GM18868 (cell line): ENCODE measurements around the gene TTYH1.
"Not testable (repeated sequence)": the region's sequence is repeated elsewhere in the genome, so short reads cannot be mapped to it uniquely, and the experiment has no call there.

Experiments used
- ATAC-seq: cut with Tn5 transposase; IDR thresholded peaks from one replicate; pipeline ENCODE4 v1.9.1; 2021; ENCODE audit warnings: mild to moderate bottlenecking, moderate library complexity; ENCODE audit not compliant: unreplicated experiment

TTYH1 gene

DNA sequence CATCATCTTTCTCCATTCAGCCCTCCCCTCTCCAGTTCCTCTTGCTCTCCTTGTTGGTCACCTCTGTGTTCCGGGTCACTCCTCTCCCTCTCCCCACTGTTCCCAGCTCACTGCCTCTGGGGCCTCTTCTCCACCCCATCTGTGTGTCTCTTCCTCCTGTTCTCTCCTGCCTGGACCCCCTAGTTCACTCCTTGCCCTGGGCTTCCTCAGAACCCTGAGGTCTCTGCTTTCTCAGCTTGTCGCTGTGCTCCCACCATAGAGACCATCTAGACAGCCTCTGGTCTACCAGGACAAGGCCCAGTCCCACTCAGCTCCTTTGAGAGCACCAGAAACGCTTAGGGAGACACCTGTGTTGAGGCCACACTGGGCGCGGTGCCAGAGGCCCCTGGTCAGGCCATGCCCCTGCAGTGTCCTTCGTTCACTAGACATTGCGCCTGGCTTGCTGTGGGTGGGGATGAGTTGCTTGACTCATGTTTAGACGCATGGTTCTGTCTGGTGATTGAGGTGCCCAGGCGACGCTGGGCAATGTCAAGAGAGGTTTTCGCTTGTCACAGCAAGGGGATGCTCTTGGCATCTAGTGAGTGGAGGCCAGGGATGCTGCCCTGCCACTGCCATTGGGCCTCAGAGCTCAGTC lies 43.5 kb downstream of the TTYH1 start:
- ATAC-seq: no peak

DNA sequence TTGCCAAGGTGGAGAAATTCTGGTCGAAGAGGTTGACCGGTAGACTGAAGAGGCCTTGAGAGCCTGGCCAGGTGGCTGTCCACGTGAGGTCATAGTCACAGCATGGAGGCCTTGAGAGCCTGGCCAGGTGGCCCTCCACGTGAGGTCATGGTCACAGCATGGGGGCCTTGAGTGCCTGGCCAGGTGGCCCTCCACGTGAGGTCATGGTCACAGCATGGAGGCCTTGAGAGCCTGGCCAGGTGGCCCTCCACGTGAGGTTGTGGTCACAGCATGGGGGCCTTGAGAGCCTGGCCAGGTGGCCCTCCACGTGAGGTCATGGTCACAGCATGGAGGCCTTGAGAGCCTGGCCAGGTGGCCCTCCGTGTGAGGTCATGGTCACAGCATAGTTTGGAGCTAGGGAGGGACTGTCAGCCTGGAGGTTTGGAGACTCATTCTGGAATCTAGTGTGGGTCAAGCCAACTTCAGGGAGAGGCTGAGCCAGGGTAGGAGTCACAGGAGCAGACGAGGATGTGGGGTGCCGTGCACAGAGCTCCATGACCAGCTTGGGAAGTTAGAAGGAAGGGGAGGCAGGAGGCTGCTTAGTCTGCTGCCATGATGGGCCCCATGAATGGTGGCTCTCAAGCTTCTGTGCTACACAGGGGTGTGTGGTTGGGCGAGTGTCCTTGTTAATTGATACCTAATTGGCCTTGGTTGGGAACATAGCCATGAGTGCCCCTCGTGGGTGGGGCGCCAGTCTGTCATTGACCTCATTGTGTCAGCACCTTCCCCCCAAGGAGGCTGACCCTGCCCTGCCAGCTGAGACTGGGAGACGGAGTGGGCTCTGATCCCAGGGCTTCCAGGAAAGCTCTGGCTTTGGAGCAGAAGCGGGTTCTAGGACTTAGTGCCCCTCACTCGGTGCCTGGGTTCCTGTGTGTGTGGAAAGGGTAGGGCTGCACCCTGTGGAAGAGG lies 44.3 kb downstream of the TTYH1 start:
- no peak for ATAC-seq

DNA sequence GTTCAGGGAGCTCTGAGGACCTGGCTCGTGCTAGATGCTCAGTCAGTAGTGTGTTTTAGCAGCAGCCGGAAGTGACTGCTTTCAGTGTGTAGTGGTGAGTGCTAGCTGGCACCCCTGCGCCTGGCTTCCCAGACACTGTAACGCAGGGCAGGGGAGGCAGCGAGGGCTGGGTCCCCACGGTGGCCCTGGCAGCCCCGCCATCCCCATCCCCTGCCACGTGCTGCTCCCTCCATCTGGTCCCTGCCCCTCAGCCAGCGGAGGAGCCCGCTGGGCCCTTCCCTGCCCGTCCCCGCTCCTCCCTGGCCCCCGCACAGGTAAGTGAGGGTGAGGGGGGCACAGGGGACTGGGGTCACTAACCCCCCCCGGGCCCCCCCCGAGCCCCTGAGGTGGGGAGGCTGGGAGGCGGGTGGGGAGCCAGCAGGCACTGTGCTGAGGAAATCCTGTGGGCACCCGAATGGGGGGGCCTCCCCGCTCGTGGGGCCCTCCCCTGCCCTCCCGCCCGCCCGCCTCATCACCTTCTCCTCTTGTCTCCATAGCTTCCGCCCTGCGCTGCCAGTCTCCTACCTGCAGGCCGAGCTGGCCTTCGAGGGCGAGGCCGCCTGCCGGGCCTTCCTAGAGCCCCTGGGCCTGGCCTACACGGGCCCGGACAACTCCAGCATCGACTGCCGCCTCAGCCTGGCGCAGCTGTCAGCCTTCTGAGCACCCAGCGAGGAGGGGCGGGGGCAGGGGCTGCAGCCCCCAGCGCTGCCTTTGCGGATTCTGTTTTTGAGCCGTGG lies 45.2 kb downstream of the TTYH1 start:
- ATAC-seq: no peak

DNA sequence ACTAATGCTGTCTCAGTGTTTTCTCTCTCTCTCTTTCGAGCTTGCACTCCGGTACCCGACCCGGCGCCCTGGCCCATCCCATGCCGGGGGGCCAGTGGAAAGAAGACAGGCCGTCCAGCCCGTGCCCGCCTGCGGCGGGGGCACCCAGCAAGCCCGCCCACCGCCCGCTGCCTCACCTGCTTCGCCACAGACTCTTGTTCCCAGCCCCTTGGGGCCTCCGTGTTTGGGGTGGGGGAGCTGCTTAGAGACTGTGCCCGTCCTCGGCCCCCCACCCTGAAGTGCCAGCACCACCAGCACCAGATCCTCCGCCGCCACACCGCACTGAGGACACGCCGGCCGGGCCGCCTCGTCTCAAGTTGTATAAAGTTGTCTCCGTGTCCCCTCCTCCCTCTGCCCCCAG lies 45.9 kb downstream of the TTYH1 start:
- ATAC-seq: no peak

DNA sequence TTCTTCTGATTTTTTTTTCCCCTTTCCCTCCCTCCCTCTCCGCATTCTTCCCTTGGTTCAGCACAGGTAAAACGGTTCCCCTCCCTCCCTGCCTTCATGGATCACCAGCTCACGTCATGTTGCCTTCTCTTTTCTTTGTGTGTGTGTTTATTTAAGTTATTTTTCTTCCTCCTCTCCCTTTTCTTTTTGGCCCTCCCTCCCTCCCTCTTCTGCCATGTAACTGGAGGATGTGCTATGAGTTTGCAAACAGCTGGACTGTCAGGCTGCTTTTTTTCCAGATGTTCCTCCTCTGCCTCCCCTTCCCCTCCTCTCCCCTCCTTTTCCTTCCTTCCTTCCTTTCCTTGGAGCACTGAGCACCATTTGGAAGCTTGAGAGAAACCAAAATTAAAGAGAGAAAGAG lies 46.3 kb downstream of the TTYH1 start:
- no peak for ATAC-seq

DNA sequence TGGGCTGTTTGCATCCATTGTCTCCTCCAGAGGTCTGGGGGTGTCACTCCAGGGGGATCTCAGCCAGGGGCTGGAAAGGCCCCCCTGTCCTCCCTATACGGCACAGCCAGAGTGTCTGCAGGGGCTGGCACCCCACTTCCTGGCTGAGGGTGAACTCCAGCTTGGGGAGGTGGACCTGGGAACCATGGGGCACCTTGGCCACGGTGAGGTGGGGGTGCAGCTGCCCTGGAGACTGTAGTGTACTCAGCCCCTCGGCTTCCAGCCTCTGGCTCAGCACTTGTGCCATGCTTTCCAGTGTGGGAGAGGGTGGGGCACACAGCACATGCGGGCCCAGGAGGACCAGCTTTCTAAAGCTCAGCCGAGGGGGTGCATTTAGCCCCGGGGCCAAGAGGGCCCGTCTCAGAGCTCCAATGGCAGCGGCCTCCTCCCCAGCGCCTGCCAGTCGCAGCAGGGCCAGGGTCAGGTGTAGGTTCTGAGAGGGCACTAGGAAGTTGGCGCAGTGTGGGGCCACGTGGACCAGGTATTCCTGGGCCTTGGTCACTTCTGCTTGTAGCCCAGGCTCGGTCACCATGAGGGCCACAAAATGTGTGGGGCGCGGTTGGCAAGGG lies 46.9 kb downstream of the TTYH1 start:
- ATAC-seq: no peak

DNA sequence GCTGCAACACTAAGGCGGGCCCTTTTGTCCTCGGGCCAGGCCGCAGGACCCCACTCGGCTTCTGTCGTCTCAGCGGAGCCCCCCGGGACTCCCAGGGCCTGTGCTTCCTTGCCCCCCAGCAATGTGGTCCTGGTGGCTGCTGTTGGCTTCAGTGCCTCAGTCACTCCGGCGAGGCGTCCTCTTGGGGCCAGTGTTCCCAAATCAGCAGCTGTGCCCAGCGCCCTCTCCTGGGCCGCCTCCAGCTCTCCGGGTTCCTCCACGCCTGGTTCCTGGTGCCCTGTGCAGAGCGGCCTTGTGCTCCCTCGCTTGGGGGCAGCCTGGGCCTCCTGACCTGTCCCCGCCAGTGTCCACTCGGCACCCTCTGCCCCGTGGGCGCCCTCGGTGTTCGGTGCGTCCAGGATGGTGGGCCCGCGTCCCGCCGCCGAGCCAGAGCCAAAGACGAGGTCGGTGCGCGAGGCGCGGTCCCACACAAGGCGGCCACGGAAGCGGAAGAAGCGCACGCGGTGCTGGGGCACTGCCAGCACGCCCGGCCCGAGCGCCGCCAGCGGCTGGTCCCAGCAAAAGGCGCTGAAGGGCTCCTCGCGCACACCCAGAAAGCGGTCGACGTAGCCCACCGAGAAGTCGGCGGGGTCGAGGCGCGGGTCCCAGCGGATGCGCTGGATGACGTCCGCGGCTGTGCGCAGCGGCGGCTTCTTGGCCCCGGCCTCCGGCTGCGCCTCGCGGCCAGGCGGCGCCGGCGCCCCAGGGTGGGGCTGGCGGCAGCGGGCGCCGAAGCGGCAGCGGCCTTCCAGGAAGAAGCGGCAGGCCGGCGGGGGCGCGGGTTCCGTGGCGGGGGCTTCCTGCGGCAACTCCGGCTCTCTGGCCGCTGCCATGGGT lies 47.6 kb downstream of the TTYH1 start:
- peak; percentile 4 for ATAC-seq

DNA sequence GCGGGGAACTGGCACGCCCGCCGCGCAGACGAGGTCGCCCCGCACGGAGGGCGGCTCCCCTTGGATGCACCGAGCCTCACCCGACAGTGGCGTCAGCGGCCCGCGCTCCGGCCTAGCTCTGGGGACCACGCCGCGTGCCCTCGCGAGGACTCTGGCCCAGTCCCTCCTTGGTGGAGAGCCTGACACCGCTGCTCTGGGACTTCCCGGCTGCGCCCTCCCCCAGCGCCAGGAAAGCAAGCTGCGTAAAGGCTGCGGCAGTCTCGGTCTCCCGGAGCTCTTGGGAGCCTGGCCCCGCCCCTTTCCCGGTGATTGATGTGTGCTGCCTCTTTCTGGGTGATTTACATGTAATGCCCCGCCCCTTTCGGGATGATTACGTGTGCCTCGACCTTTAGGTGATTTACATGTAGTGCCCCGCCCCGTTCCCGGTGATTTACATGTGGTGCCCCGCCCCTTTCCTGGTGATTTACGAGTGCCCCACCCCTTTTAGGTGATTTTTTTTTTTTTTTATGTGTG lies 48.3 kb downstream of the TTYH1 start, which contains the start of gene LENG9:
LENG9 (minus strand) TSS at position 248 of the 513 bp plus-strand sequence. CDS start 252 bp downstream, outside the sequence.
- ATAC-seq: peak; percentile 52

DNA sequence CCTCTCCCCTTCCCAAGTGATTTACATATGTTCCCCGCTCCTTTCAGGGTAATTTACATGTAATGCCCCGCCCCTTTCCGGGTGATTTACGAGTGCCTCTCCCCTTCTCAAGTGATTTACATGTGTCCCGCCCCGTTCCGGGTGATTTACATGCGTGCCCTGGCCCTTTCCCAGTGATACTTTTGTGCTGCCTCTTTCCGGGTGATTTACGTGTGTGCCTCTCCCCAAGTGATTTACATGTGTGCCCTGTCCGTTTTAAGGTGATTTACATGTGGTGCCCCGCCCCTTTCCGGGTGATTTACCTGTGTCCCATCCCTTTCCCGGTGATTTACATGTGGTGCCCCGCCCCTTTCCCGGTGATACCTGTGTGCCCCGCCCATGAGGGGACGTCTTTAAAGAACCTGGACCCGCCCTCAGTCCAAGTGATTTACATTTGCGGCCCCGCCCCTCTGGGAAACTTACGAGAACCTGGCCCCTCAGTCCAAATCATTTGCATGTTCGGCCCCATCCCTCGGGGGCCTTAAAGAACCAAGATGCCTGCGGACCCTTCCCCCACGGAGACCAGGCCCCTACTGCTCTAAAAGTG lies 48.9 kb downstream of the TTYH1 start:
- peak; percentile 33 for ATAC-seq

DNA sequence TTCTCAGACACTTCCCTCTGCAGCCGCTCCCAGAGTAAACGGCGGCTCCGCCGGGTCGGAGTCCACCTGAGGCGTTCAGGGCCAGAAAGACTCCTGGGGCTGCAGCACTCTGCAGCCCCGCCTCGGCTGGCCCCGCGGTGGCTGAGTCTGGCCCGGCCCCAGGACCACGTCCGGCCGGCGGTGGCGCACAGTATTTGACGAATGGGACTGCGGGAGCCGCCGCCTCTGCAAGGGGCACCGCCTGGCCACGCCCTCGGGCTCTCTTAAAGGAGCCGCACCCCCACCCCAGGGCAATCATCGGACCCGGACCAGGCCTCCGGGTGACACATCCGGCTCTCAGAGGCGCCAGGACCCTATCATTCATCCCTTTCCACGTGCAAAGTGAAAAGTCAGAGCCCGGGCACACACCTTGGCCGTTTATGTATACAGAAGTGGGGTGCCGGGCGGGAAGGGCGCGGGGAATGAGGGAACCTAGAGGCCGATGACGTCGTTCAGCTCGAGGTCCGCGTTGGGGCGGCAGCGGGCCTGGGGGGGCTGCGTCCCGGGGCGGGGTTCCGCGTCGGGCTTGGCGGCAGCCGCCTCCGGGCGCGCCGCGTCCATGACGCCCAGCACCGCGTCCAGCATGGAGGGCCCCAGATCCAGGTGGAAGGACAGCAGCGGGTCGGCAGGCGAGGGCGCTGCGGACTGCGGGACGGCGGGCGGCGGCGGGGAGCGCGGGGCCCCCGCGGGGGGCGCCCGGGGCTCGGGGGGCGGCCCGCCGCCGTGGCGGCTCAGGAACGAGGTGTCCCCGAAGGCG lies 49.6 kb downstream of the TTYH1 start:
- peak; percentile 53 for ATAC-seq

DNA sequence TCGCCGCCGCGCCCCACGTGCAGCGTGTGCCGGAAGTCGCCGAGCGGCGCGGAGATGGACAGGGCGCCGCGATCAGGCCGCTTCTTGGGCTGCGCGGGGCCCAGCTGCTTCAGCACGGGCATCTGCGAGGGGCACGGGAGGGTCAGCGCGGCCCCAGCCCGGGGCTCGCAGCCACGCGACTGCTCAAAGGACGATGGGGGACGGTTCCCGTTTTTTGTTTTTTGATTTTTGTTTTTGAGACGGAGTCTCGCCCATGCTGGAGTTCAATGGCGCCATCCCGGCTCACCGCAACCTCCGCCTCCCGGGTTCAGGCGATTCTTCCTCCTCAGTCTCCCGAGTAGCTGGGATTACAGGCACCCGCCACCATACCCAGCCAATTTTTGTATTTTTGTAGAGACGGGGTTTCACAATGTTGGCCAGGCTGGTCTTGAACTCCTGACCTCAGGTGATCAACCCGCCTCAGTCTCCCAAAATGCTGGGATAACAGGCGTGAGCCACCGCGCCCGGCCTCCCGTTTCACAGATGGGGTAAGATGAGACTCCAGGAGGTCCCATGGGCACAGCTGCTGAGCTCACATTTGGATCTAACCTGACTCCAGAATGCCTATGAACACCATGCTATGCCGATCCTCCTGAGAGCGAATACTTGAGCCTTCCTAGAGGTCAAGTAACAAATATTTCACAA lies 50.3 kb downstream of the TTYH1 start:
- ATAC-seq: no peak

DNA sequence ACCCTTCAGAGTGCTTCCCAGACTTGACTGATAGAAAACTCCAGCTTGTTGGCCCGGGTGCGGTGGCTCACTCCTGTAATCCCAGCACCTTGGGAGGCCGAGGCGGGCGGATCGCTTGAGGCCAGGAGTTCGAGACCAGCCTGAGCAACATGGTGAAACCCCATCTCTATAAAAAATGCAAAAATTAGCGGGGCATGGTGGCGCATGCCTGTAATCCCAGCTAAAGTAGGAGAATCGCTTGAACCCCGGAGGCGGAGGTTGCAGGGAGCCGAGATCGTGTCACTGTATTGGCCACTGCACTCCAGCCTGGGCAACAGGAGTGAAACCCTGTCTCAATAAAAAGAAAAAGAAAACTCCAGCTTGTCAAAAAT lies 50.8 kb downstream of the TTYH1 start:
- ATAC-seq: not testable (repeated sequence)

DNA sequence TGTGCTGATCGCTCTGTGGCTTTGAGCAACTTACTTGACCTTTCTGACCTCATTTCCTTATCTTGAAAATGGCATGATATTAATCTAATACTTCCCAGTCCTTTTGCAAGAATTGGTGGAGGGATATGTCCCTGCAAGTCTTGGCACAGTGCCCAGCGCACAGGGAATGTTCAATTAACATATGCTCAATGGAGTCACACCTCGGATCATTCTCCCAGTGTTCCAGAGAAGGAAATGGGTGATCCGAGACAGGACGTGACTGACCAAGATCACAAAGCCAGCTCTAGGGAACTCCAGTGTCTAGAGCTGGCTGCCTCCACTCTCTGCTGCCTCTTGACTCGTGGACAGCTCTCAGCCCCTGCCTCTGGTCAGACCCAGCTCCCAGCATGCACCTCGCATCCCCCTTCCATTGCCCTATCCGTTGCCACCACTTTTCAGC lies 54.3 kb downstream of the TTYH1 start:
- no peak for ATAC-seq

DNA sequence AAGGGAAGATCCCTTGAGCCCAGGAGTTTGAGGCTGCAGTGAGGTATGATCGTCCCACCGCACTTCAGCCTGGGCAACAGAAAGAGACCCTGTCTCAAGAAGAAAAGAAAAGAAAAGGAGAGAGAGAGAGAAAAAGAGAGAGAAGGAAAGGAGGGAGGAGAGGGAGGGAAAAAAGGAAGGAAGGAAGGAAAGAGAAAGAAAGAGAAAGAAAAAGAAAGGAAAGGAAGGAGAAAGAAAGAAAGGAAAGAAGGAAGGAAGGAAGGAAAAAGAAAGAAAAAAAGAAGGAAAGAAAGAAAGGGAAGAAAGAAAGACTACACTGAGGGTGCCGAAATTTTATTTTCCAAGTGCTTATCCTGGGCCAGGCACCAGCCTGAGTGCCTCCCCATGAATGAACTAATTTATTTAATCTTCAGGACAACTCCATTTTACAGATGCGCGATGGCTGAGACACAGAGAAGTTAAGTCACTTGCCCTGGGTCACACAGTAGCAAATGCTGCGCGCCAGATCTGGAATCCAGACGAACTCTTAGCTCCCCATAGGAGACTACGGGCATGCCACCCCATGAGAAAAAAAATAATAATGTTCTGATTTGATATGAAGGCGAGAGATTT lies 55.1 kb downstream of the TTYH1 start:
- ATAC-seq: no peak

DNA sequence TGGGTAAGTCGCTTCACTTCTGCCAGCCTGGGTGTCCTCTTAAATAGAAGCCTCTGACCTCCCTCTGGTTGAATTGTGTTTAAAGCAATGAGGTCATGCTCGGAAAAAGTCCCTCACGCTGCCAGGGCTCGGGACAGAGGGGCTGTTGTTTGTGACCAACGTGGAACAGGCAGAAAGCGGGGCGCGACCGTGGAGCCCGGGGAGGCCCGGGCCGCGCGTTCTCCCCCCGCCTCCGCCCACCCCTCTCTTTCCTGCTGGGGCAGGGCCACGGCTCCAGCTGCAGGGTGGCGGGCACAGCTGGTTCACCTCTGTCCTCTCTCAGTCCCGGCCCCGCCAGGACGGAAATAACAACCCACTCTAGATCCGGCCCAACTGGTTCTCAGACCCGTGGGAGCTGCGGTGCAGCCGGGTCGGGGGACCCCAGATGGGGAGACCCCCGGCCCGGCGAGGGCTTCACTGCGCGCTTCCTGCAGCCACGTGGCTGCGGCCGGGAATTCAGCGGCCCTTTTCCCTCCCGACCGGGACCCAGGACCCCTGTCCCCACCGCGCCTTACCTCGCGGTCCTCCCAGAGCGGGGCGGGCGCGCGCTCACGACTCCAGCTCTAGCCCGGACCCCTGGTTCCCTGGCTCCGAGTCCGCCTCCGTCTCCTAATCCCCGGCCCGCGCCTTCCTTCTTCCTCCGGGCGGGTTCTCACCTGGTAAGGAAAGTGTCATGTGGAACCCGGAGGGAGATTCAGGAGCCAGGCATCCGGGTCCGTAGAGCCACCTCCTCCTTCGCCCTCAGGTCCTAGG lies 55.9 kb downstream of the TTYH1 start:
- ATAC-seq: no peak

DNA sequence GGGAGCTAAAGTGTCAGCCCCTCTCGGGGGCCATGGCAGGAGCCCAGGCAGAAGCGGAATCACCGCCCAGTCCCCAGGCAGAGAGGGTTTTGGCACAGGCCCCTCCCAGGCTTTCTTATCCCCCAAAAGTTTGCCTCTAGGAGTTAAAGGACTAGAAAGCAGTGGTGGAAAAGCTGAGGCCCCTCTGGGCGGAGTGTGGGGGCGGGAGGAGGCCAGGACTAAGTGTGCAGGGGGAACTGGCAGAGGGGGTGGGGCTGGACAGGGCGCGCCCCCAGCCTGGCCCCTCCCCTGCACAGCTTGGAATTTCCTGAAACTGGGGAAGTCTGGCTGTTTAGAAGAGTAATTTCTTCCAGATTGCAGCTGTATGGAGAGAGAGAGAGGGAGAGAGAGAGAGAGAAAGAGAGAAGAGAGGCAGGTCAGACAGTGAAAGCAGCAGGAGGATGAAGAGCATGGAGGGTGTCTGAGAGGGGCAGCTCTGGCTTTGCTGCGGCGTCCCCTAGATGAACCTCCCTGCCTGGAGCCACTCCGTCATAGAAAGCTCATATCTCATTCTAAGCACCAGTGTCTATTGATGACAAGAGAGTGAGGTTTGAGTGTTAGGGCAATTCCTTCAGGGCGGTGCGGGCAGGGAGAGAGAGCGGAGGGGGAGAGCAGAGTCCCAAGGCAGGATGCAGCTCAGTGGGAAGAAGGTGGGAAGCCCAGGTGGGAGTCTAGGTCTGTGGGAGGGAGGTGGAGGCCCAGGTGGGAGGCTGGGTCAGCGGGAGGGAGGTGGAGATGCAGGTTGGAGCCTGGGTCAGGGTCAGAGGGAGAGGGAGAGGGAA lies 58.0 kb downstream of the TTYH1 start, which contains the start of gene CDC42EP5:
CDC42EP5 (minus strand) TSS at position 226 of the 821 bp plus-strand sequence. CDS start 7,749 bp downstream, outside the sequence.
- ATAC-seq: no peak
